Activated T-cell treated with anti-CD3 and anti-CD28 coated beads for 24 hours (primary cell): Measurements from ENCODE around the gene POLG.
A peak's percentile ranks its signal among the peaks of the same experiment; 100 is the strongest.

Source experiments
- DNase-seq: peaks from one replicate; pipeline ENCODE4 v3.0.0-alpha.2; 2020; ENCODE audit warnings: low read depth

POLG gene

GRCh38 chr15:89334510-89335297 lies at the start of gene POLG:
TSS of gene POLG (minus strand) at chr15:89334824. CDS start at chr15:89333754, 1,070 bp downstream.
- DNase-seq, result peak; percentile 99

- no peak for DNase-seq
Measured at GRCh38 chr15:89384176-89384604, 49.6 kb upstream of the POLG start.

DNA sequence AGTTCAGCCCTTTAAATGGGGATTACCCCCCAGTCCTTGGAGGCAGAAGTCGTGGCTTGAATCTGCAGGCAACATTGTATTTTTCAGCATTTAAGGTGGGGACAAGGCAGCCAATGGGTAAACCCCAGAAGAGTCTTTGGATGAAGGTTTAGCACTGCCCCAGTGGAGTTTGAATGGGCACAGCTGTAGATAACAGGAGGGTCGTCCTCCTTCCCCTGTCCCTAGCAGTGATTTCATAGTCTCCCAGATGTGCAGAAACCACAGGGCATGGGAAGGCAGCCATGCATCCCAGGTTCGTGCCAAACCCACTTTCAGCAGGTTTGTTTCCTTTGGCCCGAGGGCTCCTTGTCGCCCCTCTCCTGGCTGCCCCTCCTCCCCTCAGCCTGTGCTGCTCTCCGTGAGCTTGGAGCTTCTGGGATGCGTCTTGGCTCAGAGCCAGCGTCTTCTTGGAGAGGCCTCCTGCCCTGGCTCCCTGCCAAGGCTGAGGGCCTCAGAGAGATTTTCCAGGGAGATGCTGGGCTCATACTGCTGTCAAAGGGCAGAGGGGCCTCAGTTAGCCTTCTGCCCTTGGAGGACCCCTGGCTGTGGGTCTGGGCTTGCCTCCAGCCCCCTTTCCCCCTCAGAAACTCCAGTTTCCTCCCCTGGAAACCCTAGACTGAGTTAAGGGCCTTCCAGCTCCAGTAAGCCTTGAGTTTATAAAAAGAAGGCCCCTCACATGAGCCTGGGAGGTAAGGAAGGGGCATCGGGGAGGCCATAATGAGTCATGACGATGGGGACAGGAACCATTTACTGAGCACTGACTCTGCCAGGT lies 48.9 kb upstream of the POLG start:
- no peak for DNase-seq

DNA sequence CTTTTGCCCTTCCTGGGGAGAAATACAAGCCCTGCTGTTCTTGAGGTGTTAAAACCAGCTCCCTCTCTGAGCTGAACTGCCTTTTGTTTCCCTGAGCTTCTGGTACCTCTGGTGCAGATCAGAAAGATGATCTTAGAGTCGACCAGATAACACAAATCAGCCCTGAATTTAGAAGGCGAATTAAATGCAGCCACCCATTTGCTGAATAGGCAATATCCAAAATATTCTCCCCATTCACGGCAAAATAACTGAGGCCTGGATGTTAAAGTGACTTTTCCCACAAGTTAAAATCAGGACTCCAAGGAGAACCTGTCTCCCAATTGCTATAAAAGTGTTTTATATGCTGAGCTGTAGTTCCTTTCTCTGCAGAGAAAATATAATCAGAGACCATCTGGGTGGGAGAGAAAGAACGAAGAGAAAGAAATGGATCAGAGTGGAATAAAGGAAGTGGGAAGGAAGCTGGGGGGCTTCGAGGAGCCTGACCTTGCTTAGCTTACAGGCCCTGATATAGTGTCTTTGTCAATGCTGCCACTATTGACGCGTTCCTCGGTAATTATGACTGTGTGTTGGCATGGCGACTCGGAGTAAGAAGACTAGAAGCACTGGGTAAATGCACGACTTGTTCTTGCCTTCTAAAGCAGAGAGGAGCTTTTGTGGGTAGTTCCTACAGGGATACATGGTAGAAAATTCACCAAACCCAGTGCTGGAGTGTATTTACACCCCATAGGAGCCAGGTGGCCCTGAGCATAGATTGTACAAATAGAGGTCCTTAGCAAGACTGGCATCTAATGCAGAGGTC lies 47.5 kb upstream of the POLG start:
- no peak for DNase-seq

DNA sequence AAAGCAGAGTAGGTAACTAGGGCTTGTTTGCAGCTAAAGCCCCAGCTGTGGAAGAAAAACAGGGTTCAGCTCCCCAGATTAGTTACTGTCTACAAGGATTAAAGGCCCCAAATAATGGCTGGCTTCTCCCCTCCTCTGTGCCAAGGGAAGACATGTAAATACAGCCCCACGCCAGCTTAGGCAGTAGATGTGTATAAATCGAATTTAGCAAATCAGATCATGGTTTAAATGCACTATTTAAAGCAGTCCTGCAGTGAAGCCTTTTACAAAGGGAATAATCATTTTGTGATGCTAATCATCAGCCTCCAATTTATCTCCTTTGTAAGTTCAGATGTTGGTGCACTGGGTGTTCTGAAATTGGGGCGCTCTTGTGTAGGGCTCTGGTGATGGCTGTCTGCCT lies 46.7 kb upstream of the POLG start:
- no peak for DNase-seq

DNA sequence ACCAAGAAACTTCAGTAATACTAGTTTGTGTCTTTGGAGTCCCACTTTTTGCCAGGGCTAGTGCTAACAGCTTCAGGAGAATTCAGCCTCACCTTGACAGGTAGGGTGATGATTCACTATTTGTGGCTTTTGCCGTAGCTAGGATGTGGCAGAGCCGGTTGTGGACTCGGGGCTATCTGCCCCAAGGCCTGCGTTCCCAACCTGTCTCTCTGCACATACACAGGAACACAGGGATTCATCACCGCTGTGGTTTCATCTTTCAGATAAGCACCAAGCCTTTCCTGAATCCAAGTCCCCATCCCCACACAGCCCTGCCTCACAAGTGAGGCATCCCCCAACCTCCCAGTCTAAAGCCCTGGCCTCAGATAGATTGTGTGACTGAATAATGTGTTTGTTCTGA lies 45.2 kb upstream of the POLG start:
- DNase-seq, result no peak

- DNase-seq, result no peak
Measured at GRCh38 chr15:89379251-89379695, 44.6 kb upstream of the POLG start.

DNA sequence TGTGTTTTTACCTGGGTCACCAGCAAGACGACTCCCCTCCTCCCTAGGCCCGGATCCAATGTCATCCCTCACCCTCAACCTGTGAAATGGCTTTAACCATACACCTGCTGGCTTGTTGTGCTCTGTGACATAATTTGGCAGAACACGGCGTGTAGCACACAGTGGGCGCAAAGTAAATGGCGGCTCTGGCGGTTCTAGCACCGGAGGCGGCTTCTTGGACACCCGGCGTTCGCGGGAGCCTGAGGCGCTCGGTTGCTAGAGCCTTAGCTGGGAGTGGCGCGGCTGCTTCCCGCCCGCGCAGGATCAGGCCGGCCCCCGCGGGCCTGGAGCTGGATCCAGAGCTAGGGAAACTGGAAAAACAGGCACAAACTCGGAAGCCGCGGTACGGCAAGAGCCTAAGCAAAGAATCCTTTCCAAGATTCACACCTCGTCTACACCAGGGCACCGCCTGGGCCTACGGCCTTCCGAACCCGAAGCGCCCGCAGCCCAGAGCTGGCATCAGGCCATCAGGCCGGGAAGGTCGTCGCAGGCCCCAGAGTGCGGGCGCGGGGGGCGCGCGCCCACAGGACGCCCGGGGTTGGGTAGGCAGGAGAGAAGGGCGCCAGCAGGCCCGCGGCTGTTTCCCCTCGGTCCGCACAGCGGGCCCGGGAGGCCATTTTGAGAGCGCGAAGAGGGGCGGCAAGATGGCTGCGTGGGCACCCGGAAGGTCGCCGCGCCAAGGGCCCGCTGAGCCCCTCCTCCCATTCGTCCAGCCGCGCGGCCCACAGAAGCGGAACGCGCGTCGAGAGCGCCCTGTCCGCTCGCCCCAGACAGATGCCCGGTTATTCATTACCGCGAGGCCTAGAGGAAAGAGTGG lies 43.9 kb upstream of the POLG start:
- no peak for DNase-seq

- no peak for DNase-seq
Measured at GRCh38 chr15:89377842-89378295, 43.2 kb upstream of the POLG start.

- no peak for DNase-seq
Measured at GRCh38 chr15:89377024-89377841, 42.6 kb upstream of the POLG start.

GRCh38 chr15:89376388-89376787 lies 41.8 kb upstream of the POLG start:
- DNase-seq, result no peak

DNA sequence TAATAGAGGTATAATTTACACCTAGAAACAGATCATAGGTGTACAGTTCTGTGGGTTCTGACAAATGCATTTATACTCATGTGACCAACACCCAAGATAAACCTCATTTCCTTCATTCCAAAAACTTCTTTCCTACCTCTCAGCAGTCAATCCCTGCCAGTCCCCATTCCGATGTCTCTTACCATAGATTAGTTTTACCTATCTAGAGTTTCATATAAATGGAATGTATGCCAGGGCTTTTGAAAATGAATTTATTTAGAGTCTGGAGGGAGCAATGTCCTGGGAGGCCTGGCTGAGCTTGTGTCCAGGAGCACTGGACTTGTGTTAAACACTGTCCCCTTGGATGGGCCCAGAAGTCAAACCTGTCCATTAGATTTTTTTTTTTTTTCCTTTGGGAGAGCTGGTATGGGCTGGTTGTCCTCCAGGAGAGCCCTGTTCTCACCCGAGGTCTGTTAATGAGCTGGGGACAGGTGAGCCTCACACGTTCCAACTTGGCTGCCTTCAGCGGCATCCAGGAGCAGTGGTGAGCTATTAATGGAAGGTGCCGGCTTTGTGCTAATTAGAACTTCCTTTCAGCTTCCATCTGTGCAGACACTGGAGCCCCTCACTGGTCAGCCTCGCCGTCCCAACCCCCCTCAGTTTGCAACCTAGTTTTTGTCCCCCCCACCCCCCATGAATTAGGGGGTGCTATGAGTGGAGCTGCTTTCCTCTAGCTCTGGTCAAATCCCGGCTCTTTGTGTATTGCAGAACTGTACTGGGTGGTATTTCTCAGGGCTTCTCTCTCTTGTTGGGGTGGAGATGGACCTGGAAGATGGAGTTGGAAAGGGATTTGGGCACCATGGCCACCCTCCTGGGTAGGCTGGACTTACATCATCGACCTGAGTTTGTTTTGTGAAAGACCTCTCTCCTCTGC lies 40.7 kb upstream of the POLG start:
- no peak for DNase-seq

DNA sequence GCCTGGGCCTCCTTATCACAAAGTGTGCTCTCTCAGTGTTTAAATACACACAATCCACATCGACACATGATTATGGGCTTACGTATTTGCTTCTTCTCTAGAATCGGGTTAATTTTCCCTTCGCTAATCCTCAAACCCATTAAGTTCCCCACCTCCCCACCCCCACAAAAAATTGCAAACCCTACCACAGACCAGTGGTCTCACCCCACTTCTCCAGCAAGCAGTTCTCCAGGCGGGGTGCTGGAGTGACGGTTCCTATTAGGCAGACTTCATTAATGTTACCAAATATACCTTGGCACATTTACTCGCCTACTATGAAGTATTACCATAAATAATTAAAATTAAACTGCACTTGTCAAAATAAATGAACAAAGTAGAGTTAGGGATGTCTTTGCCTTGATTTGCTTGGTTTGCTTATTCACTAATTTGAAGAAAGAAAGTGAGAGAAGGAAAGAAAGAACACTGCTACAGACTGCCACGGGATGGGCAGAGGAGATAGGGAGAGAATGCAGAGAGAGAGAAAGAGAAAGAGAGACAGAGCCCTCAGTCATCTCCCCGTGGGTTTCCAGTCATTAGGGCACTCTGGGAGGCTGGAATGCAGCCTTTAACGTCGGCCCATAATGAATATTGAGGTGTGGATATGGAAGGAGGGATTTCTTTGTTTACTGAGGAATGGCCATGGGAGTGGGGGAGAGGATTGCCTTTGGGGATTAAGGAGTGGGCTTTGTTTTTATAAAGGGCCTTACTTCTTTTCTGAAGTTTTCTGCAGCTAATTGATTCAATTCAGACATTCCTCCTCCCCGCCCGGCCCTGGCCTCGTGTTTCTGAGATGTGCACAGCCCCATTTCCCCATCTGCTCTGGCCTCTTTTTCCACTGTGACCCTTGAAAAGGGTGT lies 39.7 kb upstream of the POLG start:
- no peak for DNase-seq

DNA sequence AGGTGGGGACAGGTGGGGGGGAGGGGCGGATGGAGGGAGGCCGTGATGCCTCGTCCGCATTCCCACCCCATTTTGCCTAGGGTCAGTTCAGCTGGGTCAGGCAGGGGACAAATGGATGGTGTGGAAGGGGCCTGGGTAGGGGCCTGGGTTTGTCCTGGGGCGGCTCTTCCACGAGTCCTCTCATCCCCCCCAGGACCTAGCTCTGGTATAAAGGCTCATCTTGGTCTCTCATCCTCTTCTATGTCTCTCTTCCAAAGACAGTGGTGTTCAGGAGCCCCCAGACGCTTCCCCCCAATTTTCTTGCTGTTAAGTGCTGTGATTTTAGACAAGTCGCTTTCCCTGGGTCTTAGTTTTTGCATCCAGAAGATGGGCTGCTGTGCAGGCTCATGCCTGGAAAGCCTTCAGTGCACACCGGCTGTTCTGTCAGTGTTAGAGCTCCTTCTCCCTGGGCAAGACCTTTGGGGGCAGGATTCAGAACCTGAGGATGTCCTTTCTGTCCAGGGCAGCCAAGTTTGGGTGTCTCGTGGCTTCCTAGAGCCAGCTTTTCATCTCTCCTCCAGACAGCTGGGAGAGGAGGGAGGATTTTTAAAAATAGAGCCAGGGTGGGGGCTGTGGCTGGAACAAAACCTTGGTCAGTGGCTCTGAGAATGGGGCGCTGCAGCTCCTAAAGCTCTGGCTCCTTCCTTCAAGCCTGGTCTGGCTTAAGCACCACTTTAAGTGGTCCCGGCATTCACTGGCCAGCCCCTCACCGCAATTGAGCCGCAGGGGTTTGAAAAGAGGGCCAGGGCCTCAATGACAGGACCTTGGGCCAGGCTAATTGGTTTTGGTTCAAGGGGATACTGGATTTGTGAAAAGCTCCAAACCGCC lies 37.7 kb upstream of the POLG start:
- no peak for DNase-seq

DNA sequence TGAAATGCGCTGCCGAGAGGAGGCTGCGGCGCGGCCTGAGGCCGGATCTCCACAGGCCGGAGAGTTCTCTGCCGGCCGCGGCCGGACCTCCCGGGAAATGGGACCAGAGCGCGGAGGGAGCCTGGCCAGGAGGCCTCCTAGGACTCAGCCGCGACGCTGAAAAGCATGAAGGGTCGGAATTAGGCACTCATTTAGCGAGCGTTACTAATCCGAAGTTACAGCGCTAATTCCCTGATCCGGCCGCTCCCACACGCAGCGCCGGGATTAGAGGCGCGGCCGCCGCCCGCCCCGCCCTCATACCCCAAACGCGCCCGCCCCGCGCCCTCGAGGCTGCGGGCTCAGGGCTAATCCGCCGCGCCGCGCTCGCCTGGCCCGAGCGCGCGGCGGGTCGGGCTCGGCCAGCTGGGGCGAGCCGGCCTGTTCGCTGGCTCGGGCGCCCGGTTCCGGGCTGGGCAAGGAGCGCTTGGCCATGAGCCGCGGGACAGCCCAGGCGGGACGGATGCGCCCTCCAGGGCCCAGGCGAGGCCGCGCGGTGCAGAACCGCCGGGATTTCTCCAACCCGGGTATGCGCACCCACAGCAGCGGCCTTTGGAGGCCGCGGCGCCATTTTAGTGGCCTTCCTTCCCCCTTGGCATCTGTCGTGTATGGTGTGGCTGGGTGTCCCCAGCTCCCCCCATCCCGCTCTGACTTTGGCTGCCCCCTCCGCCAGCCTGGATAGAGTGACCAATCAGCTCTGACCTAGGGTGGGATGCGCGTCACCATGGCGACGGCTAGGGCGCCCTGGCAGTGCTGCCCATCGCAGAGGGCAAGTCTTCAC lies 36.8 kb upstream of the POLG start:
- DNase-seq, result no peak

GRCh38 chr15:89370978-89371227 lies 36.3 kb upstream of the POLG start:
- DNase-seq, result no peak
